SK-N-SH (cell line): ENCODE results near the gene MAEA. TPM values are rescaled to one million over a fixed set of nuclear protein-coding genes. Genes with fewer than 3 reads are reported as not detected.

ENCODE experiments used
- CTCF ChIA-PET: fragments of 300-600, 350-600 bp; formaldehyde crosslinking; extraction: SDS; loops from one replicate; lab custom pipeline; 2021; lab: Yijun Ruan, JAX
- POLR2A ChIA-PET: fragments of 350-600 bp; sonication (Branson Sonifier 250); formaldehyde crosslinking; extraction: SDS; loops from one replicate; lab custom pipeline; 2020; ENCODE audit warnings: antibody characterized with exemption, inconsistent platforms; lab: Yijun Ruan, JAX
- DNase-seq: peaks from one replicate; pipeline ENCODE4 v3.0.0; 2012
- H2AFZ ChIP-seq: fragments of 200-600 bp; sonication (generic); 2 replicates; pipeline ENCODE4 v1.8.1; 2016; ENCODE audit warnings: antibody characterized with exemption, mild to moderate bottlenecking, low read depth
- H3F3A ChIP-seq: fragments of 200-600 bp; sonication (generic); replicated peaks from 2 replicates; pipeline ENCODE3; 2016; ENCODE audit warnings: antibody characterized with exemption, mild to moderate bottlenecking; ENCODE audit not compliant: insufficient read depth
- H3K27ac ChIP-seq, 2 experiments: fragments of 200-500 bp in 1 of 2; fragments of 200-600 bp in 1 of 2; sonication (Bioruptor generic) in 1 of 2; sonication (generic), shearing (Covaris generic) in 1 of 2; 2 replicates each; pipeline versions ENCODE4 v1.5.1 to v1.6.1; 2014 to 2016; ENCODE audit warnings: low read depth in 2 of 2, inconsistent platforms in 1 of 2, low read length in 1 of 2, mild to moderate bottlenecking in 1 of 2, mixed read lengths in 1 of 2
- H3K27me3 ChIP-seq: fragments of 200-600 bp; sonication (generic), shearing (Covaris generic); 2 replicates; pipeline ENCODE4 v1.6.1; 2016; ENCODE audit warnings: mixed run types; ENCODE audit not compliant: insufficient read depth
- H3K36me3 ChIP-seq, 2 experiments: fragments of 200-500 bp in 1 of 2; fragments of 200-600 bp in 1 of 2; sonication (Bioruptor generic) in 1 of 2; sonication (generic) in 1 of 2; replicated peaks in 1 of 2; 2 replicates each; pipeline versions ENCODE3 to v1.5.1; 2014 to 2016; ENCODE audit warnings: low read length in 1 of 2, mild to moderate bottlenecking in 1 of 2; ENCODE audit not compliant: insufficient read depth in 2 of 2, control insufficient read depth in 1 of 2
- H3K4me1 ChIP-seq, 2 experiments: fragments of 200-500 bp in 1 of 2; fragments of 200-600 bp in 1 of 2; sonication (Bioruptor generic) in 1 of 2; sonication (generic), shearing (Covaris generic) in 1 of 2; 2 replicates each; pipeline versions ENCODE4 v1.5.1 to v1.6.1; 2014 to 2016; ENCODE audit warnings: low read depth in 1 of 2, low read length in 1 of 2, mixed run types in 1 of 2; ENCODE audit not compliant: insufficient read depth in 2 of 2, control insufficient read depth in 1 of 2
- H3K4me2 ChIP-seq: fragments of 200-600 bp; sonication (generic), shearing (Covaris generic); 2 replicates; pipeline ENCODE4 v1.6.1; 2017; ENCODE audit warnings: mixed run types
- H3K4me3 ChIP-seq, 2 experiments: fragments of 200-500 bp in 1 of 2; fragments of 200-600 bp in 1 of 2; sonication (Bioruptor generic) in 1 of 2; sonication (generic), shearing (Covaris generic) in 1 of 2; 2 replicates each; pipeline versions ENCODE4 v1.5.1 to v1.8.1; 2014 to 2016; ENCODE audit warnings: low read depth in 2 of 2, inconsistent platforms in 1 of 2, low read length in 1 of 2, mild to moderate bottlenecking in 1 of 2, mixed read lengths in 1 of 2, moderate library complexity in 1 of 2
- H3K79me2 ChIP-seq: fragments of 200-600 bp; sonication (generic); 2 replicates; pipeline ENCODE4 v1.8.1; 2017; ENCODE audit warnings: mild to moderate bottlenecking; ENCODE audit not compliant: insufficient read depth
- H3K9ac ChIP-seq: fragments of 200-600 bp; sonication (generic); 2 replicates; pipeline ENCODE4 v1.6.1; 2017; ENCODE audit warnings: mixed run types
- H3K9me2 ChIP-seq: fragments of 200-600 bp; sonication (generic); 2 replicates; pipeline ENCODE4 v1.6.1; 2017; ENCODE audit warnings: mixed run types
- H3K9me3 ChIP-seq: fragments of 200-600 bp; sonication (generic); 2 replicates; pipeline ENCODE4 v1.6.1; 2017; ENCODE audit warnings: mixed run types, mild to moderate bottlenecking, moderate library complexity
- H4K20me1 ChIP-seq: fragments of 200-600 bp; sonication (generic); 2 replicates; pipeline ENCODE4 v1.6.1; 2017; ENCODE audit warnings: mild to moderate bottlenecking, mixed run types; ENCODE audit not compliant: insufficient read depth
- ELF1 ChIP-seq: IDR thresholded peaks from 2 replicates; pipeline ENCODE4 v1.4.0; 2012
- EZH2phosphoT487 ChIP-seq: fragments of 200-600 bp; sonication (generic); IDR thresholded peaks from 2 replicates; pipeline ENCODE4 v1.6.1; 2017; ENCODE audit warnings: low read depth, mixed run types, mild to moderate bottlenecking, antibody characterized with exemption, moderate library complexity, borderline replicate concordance
- GATA2 ChIP-seq: sonication (generic); formaldehyde crosslinking; IDR thresholded peaks from 2 replicates; pipeline ENCODE4 v1.5.0; 2020; ENCODE audit warnings: mild to moderate bottlenecking, missing genetic modification reagents
- NFIC ChIP-seq: IDR thresholded peaks from 2 replicates; pipeline ENCODE4 v1.4.0; 2012; ENCODE audit warnings: borderline replicate concordance
- RAD21 ChIP-seq: IDR thresholded peaks from 2 replicates; pipeline ENCODE4 v1.6.1; 2012; ENCODE audit warnings: mild to moderate bottlenecking, low read length
- RXRA ChIP-seq: IDR thresholded peaks from 2 replicates; pipeline ENCODE4 v1.4.0; 2012; ENCODE audit warnings: low read depth, mild to moderate bottlenecking, borderline replicate concordance
- YY1 ChIP-seq: IDR thresholded peaks from 2 replicates; pipeline ENCODE4 v1.4.0; 2012; ENCODE audit warnings: low read depth, mild to moderate bottlenecking
- WGBS: methylation state at CpG from one replicate; pipeline ENCODE4 v1.1.6; 2017; ENCODE audit warnings: low lambda C conversion rate; 5-methylcytosine and 5-hydroxymethylcytosine counted together
- polyA plus RNA-seq, 3 experiments: library from polyadenylated mRNA; depleted of rRNA; stranded (reverse); fragments of >200 nt; gene quantifications; 2 replicates each; pipeline ENCODE4 v1.2.3, GENCODE V29; 2012
- TF ChIP-seq, protein P1 (sequence below): IDR thresholded peaks from 2 replicates; pipeline ENCODE4 v1.6.1; 2012; ENCODE audit warnings: mild to moderate bottlenecking, low read depth, low read length, moderate library complexity
- TF ChIP-seq, protein P2 (sequence below): fragments of 200-600 bp; sonication (generic); IDR thresholded peaks from 2 replicates; pipeline ENCODE4 v1.6.1; 2017; ENCODE audit warnings: antibody characterized with exemption, mild to moderate bottlenecking, moderate library complexity
- TF ChIP-seq, protein P3 (sequence below): IDR thresholded peaks from 2 replicates; pipeline ENCODE4 v1.4.0; 2012; ENCODE audit warnings: low read depth
- TF ChIP-seq, protein P4 (sequence below): fragments of 150-350 bp; IDR thresholded peaks from 2 replicates; pipeline ENCODE4 v1.6.1; 2016; ENCODE audit warnings: mild to moderate bottlenecking, low read depth, low read length

The MAEA gene
- polyA plus RNA-seq, 1 of the 3 experiments (the other 2 are of a cell fraction) = 128 TPM

- DNase-seq = no peak
- Histone ChIP-seq H3K4me1 (peaks cover 0 to 19% of the 10 kb centered on the region in 2 experiments; a peak in 2 of 4 replicates), H3K4me2 (no peak overlapping the region)
- no peak for TF ChIP-seq YY1
- TF ChIP-seq ELF1 = no peak
- TF ChIP-seq NFIC = no peak
- TF ChIP-seq, protein P1, sequence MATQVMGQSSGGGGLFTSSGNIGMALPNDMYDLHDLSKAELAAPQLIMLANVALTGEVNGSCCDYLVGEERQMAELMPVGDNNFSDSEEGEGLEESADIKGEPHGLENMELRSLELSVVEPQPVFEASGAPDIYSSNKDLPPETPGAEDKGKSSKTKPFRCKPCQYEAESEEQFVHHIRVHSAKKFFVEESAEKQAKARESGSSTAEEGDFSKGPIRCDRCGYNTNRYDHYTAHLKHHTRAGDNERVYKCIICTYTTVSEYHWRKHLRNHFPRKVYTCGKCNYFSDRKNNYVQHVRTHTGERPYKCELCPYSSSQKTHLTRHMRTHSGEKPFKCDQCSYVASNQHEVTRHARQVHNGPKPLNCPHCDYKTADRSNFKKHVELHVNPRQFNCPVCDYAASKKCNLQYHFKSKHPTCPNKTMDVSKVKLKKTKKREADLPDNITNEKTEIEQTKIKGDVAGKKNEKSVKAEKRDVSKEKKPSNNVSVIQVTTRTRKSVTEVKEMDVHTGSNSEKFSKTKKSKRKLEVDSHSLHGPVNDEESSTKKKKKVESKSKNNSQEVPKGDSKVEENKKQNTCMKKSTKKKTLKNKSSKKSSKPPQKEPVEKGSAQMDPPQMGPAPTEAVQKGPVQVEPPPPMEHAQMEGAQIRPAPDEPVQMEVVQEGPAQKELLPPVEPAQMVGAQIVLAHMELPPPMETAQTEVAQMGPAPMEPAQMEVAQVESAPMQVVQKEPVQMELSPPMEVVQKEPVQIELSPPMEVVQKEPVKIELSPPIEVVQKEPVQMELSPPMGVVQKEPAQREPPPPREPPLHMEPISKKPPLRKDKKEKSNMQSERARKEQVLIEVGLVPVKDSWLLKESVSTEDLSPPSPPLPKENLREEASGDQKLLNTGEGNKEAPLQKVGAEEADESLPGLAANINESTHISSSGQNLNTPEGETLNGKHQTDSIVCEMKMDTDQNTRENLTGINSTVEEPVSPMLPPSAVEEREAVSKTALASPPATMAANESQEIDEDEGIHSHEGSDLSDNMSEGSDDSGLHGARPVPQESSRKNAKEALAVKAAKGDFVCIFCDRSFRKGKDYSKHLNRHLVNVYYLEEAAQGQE = no peak
- TF ChIP-seq, protein P2, sequence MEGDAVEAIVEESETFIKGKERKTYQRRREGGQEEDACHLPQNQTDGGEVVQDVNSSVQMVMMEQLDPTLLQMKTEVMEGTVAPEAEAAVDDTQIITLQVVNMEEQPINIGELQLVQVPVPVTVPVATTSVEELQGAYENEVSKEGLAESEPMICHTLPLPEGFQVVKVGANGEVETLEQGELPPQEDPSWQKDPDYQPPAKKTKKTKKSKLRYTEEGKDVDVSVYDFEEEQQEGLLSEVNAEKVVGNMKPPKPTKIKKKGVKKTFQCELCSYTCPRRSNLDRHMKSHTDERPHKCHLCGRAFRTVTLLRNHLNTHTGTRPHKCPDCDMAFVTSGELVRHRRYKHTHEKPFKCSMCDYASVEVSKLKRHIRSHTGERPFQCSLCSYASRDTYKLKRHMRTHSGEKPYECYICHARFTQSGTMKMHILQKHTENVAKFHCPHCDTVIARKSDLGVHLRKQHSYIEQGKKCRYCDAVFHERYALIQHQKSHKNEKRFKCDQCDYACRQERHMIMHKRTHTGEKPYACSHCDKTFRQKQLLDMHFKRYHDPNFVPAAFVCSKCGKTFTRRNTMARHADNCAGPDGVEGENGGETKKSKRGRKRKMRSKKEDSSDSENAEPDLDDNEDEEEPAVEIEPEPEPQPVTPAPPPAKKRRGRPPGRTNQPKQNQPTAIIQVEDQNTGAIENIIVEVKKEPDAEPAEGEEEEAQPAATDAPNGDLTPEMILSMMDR = no peak
- TF ChIP-seq, protein P3, sequence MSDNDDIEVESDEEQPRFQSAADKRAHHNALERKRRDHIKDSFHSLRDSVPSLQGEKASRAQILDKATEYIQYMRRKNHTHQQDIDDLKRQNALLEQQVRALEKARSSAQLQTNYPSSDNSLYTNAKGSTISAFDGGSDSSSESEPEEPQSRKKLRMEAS = no peak
- TF ChIP-seq, protein P4, sequence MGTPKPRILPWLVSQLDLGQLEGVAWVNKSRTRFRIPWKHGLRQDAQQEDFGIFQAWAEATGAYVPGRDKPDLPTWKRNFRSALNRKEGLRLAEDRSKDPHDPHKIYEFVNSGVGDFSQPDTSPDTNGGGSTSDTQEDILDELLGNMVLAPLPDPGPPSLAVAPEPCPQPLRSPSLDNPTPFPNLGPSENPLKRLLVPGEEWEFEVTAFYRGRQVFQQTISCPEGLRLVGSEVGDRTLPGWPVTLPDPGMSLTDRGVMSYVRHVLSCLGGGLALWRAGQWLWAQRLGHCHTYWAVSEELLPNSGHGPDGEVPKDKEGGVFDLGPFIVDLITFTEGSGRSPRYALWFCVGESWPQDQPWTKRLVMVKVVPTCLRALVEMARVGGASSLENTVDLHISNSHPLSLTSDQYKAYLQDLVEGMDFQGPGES = no peak
- TF ChIP-seq EZH2phosphoT487 = no peak
- TF ChIP-seq GATA2 (CRISPR knock-in tag) = no peak
- TF ChIP-seq RXRA = no peak
- no peak for TF ChIP-seq RAD21
- TF ChIP-seq, all 33 proteins: peak for 0
- CTCF ChIA-PET = no interaction called here
- H3F3A ChIP-seq = no peaks in the 10 kb centered on the region
- no peak overlapping the region for H2AFZ ChIP-seq
- H3K27ac ChIP-seq = no peak overlapping the region
- H4K20me1 ChIP-seq = peaks cover 81% of the 10 kb centered on the region
- H3K9me2 ChIP-seq = no peaks in the 10 kb centered on the region
- POLR2A ChIA-PET = no interaction called here
- H3K9me3 ChIP-seq = no peaks in the 10 kb centered on the region
- WGBS = 100% methylated on average over 2 of the region's 10 CpGs
- H3K27me3 ChIP-seq = no peaks in the 10 kb centered on the region
- H3K36me3 ChIP-seq = peaks cover 0 to 15% of the 10 kb centered on the region in 2 experiments
- no peak overlapping the region for H3K9ac ChIP-seq
- H3K4me3 ChIP-seq = no peak overlapping the region
- peaks cover 91% of the 10 kb centered on the region for H3K79me2 ChIP-seq
Observed at GRCh38 chr4:1294891-1295290, 5.2 kb downstream of the MAEA start.
